Stomach (tissue), 4 donors: ENCODE data around the gene RSBN1.

Source experiments
- POLR2AphosphoS5 ChIP-seq, 3 donors: sonication (generic); formaldehyde crosslinking; IDR thresholded peaks; one replicate each; pipeline ENCODE4 v1.6.1; 2016; ENCODE audit warnings: antibody characterized with exemption in 3 of 3
- TF ChIP-seq, protein P1 (sequence below), 7 experiments: fragments of 450-650 bp in 4 of 7; fragments of 200-600 bp in 3 of 7; sonication (generic) in 3 of 7; IDR thresholded peaks; one replicate each; pipeline ENCODE4 v1.5.1; 2016 to 2019; ENCODE audit warnings: antibody characterized with exemption in 7 of 7, control low read depth in 2 of 7, mild to moderate bottlenecking in 1 of 7

DNA sequence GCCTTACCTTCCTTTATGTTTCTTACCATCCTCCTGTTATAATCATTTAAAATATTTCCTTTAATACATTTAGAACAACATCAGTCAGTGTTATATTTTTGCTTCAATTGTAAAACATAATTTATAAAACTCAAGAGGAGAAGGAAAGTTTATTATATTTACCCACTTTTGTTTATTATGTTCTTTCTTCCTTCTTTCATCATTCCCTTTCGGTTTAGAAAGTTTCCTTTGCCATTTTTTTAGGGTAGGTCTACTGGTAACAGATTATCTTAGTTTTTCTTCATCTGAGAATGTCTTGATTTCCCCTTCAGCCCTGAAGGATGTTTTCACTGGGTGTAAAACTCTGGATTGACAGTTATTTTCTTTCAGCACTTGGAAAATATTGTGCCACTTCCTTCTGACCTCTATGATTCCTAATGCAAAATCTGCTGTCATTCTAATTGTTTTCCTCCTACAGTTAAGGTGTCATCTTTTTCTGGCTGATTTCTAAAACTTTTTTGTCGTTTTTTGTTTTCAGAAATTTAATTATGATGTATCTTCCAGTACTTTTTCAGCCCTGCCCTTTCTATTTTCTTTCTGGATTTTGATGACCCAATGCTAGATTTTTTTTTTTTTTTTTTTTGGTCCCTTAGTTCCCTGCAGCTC, 34.2 kb upstream of the RSBN1 start:
- TF ChIP-seq, protein P1, sequence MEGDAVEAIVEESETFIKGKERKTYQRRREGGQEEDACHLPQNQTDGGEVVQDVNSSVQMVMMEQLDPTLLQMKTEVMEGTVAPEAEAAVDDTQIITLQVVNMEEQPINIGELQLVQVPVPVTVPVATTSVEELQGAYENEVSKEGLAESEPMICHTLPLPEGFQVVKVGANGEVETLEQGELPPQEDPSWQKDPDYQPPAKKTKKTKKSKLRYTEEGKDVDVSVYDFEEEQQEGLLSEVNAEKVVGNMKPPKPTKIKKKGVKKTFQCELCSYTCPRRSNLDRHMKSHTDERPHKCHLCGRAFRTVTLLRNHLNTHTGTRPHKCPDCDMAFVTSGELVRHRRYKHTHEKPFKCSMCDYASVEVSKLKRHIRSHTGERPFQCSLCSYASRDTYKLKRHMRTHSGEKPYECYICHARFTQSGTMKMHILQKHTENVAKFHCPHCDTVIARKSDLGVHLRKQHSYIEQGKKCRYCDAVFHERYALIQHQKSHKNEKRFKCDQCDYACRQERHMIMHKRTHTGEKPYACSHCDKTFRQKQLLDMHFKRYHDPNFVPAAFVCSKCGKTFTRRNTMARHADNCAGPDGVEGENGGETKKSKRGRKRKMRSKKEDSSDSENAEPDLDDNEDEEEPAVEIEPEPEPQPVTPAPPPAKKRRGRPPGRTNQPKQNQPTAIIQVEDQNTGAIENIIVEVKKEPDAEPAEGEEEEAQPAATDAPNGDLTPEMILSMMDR (IDR thresholded peaks at IDR 0.05), result no peak
- TF ChIP-seq POLR2AphosphoS5 (IDR thresholded peaks at IDR 0.05), result no peak
